Body of pancreas (tissue), 4 donors: Measurements from ENCODE around the gene ST3GAL5. TPM values are rescaled to one million over a fixed set of nuclear protein-coding genes. Genes with fewer than 3 reads are reported as not detected.

Source experiments
- ATAC-seq: fragments of 150-250 bp; one replicate; pipeline ENCODE4 v1.9.1; 2016
- DNase-seq, 4 donors: peaks; one replicate each; pipeline ENCODE4 v3.0.0-alpha.2; 2019
- H3K27ac ChIP-seq, 4 donors: fragments of 200-600 bp; sonication (generic); 1 replicate in 3 of 4; 2 replicates in 1 of 4; pipeline versions ENCODE4 v1.5.1 to v1.6.1; 2016 to 2019; ENCODE audit warnings: mild to moderate bottlenecking in 1 of 4, mixed read lengths in 1 of 4, moderate library complexity in 1 of 4
- H3K27me3 ChIP-seq, 2 donors: fragments of 200-600 bp; sonication (generic); one replicate each; pipeline ENCODE4 v1.6.0; 2016; ENCODE audit warnings: mild to moderate bottlenecking in 1 of 2
- H3K36me3 ChIP-seq, 2 donors: fragments of 200-600 bp; sonication (generic); replicated peaks in 1 of 2; 2 replicates each; pipeline ENCODE4 v1.5.1; 2016; ENCODE audit warnings: low read depth in 2 of 2; ENCODE audit not compliant: insufficient read depth in 1 of 2
- H3K4me1 ChIP-seq: fragments of 200-600 bp; sonication (generic); one replicate; pipeline ENCODE4 v1.6.0; 2016
- H3K4me3 ChIP-seq, 2 donors: fragments of 200-600 bp; sonication (generic); 1 replicate in 1 of 2; 2 replicates in 1 of 2; pipeline ENCODE4 v1.5.1; 2016 to 2019
- H3K9me3 ChIP-seq, 3 donors: fragments of 200-600 bp; sonication (generic); 1 replicate in 2 of 3; 2 replicates in 1 of 3; pipeline ENCODE4 v1.5.1; 2016
- CTCF ChIP-seq, 7 experiments: fragments of 450-650 bp in 4 of 7; fragments of 200-600 bp in 3 of 7; sonication (generic) in 3 of 7; IDR thresholded peaks; one replicate each; pipeline ENCODE4 v1.5.1; 2016 to 2019; ENCODE audit warnings: antibody characterized with exemption in 7 of 7
- POLR2A ChIP-seq, 3 donors: fragments of 450-650 bp; IDR thresholded peaks; one replicate each; pipeline ENCODE4 v1.6.1; 2016; ENCODE audit warnings: antibody characterized with exemption in 3 of 3, mild to moderate bottlenecking in 2 of 3
- WGBS, 2 donors: methylation state at CpG; one replicate each; pipeline ENCODE4 v1.1.5; 2017; 5-methylcytosine and 5-hydroxymethylcytosine counted together
- intact Hi-C: fragments of 100-400 bp; cut with DNase I; formaldehyde crosslinking; loops from one replicate; pipeline ENCODE4 v1.15.1; 2023
- total RNA-seq, 2 donors: library from RNA; depleted of rRNA; stranded (reverse); fragments of >200 nt; gene quantifications; one replicate each; pipeline ENCODE4 v1.1.0, GENCODE V29; 2016

ST3GAL5 gene
- total RNA-seq, 2 donors from 2014 or later, result 8.6 to 18.8 TPM

GRCh38 chr2:85792783-85793441 is 95.9 kb downstream of the ST3GAL5 start:
- peak; percentile 79 for ATAC-seq
- intact Hi-C loops, result no loop called here
- 70 to 83% methylated on average over 8 of the region's 8 CpGs for WGBS, 2 donors
- TF ChIP-seq CTCF (IDR thresholded peaks at IDR 0.05), result no peak
- no peak for TF ChIP-seq POLR2A (IDR thresholded peaks at IDR 0.05)
- DNase-seq, result peak in 3 of 4 donors; percentile 38 to 66 (median 50)
- H3K36me3 ChIP-seq, result no peaks in the 10 kb centered on the region
- peaks cover 29% of the 10 kb centered on the region for H3K4me1 ChIP-seq
- H3K27me3 ChIP-seq, result no peaks in the 10 kb centered on the region
- H3K4me3 ChIP-seq, result no peak overlapping the region
- H3K27ac ChIP-seq, result peak overlapping the region in 3 of 4 donors; percentile 39 to 62 (median 41)
- H3K9me3 ChIP-seq, result no peaks in the 10 kb centered on the region

- no peaks in the 10 kb centered on the region for H3K27me3 ChIP-seq
- H3K9me3 ChIP-seq, result no peaks in the 10 kb centered on the region
- TF ChIP-seq POLR2A (IDR thresholded peaks at IDR 0.05) (no peak), CTCF (IDR thresholded peaks at IDR 0.05) (no peak)
- WGBS, 2 donors, result 72 to 84% methylated on average over 15 to 22 of the region's 22 CpGs
- H3K4me1 ChIP-seq, result peaks cover 29% of the 10 kb centered on the region
- intact Hi-C loops, result no loop called here
- no peaks in the 10 kb centered on the region for H3K36me3 ChIP-seq
- ATAC-seq, result no peak
- no peak overlapping the region for H3K4me3 ChIP-seq
- peak overlapping the region in 1 of 4 donors; percentile 12 for H3K27ac ChIP-seq
- DNase-seq, result no peak
These were observed 96.9 kb downstream of the ST3GAL5 start for GRCh38 chr2:85791704-85792565.

- TF ChIP-seq CTCF (IDR thresholded peaks at IDR 0.05), result no peak
- peaks cover 29% of the 10 kb centered on the region for H3K4me1 ChIP-seq
- H3K4me3 ChIP-seq, result no peak overlapping the region
- no peaks in the 10 kb centered on the region for H3K27me3 ChIP-seq
- WGBS, 2 donors, result 69 to 76% methylated on average over 10 to 12 of the region's 12 CpGs
- DNase-seq (peak in 1 of 4 donors; percentile 5), ATAC-seq (no peak)
- no peaks in the 10 kb centered on the region for H3K9me3 ChIP-seq
- H3K36me3 ChIP-seq, result no peaks in the 10 kb centered on the region
- intact Hi-C loops, result no loop called here
- H3K27ac ChIP-seq, result no peak overlapping the region
These were observed 98.1 kb downstream of the ST3GAL5 start for GRCh38 chr2:85790499-85791188.

DNA sequence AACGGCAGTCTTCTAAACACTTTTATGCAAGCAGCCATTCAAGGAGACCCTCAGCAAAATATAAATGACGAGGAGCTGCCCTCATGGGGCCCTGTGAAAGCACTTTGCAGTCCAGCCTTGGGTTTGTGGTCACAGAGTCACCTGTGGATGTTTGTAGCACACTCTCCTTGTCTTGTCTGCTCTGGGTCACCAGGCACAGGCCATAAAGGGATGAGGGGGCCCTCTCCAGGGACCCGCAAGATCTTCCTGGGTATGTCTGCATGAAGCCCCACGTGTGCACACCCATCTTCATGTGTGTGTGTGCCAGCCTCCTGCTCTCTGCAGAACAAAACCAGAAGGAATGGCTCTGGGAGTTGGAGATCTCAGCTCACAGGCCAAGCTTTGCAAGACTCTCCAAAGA is 98.8 kb downstream of the ST3GAL5 start:
- Histone ChIP-seq H3K4me3 (no peak overlapping the region), H3K27me3 (no peaks in the 10 kb centered on the region), H3K9me3 (no peaks in the 10 kb centered on the region), H3K27ac (no peak overlapping the region), H3K4me1 (peaks cover 29% of the 10 kb centered on the region), H3K36me3 (no peaks in the 10 kb centered on the region)
- intact Hi-C loops, result no loop called here
- ATAC-seq (no peak), DNase-seq (no peak)
- WGBS, 2 donors, result 75 to 77% methylated on average over 3 to 4 of the region's 4 CpGs
- no peak for TF ChIP-seq POLR2A (IDR thresholded peaks at IDR 0.05)

DNA sequence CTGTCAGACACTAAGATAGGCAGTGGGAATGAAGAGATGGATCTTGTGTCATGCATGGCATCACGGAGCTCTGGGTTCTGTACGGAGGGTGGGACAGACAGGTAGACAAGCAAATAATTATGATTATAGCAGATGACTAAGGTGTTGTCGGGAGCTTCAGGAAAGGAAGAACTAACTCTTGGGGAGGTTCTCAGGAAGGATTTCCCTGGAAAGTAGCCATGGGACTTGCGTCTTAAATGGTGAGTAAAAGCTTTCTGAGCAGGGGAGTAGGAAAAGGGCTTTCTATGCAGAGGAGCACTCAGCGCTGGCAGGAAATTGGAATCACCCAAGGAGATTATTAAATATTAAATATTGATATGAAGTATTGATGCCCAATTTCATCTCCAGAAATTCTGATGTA is 99.5 kb downstream of the ST3GAL5 start:
- no peak for DNase-seq
- 78 to 87% methylated on average over 5 of the region's 5 CpGs for WGBS, 2 donors
- H3K27ac ChIP-seq, result no peak overlapping the region
- intact Hi-C loops, result no loop called here
- H3K27me3 ChIP-seq, result no peaks in the 10 kb centered on the region
- no peak for TF ChIP-seq CTCF (IDR thresholded peaks at IDR 0.05)
- no peak for TF ChIP-seq POLR2A (IDR thresholded peaks at IDR 0.05)
- no peak overlapping the region for H3K4me3 ChIP-seq
- peaks cover 23% of the 10 kb centered on the region for H3K4me1 ChIP-seq
- no peaks in the 10 kb centered on the region for H3K9me3 ChIP-seq
- no peak for ATAC-seq
- H3K36me3 ChIP-seq, result no peaks in the 10 kb centered on the region
